HL-60/S4 treated with phorbol 12-myristate 13-acetate at 8.2 ng/mL for 4 days and 3 days (cell line): ENCODE results near the gene PAX8.
"Not testable (repeated sequence)": the region's sequence is repeated elsewhere in the genome, so short reads cannot be mapped to it uniquely, and the experiment has no call there.

Source experiments
- in situ Hi-C: fragments of 300-500 bp; cut with MboI; formaldehyde crosslinking; loops from 2 replicates; pipeline ENCODE4 v1.15.0; 2022; ENCODE audit warnings: low sequenced_read_pairs

Gene PAX8

DNA sequence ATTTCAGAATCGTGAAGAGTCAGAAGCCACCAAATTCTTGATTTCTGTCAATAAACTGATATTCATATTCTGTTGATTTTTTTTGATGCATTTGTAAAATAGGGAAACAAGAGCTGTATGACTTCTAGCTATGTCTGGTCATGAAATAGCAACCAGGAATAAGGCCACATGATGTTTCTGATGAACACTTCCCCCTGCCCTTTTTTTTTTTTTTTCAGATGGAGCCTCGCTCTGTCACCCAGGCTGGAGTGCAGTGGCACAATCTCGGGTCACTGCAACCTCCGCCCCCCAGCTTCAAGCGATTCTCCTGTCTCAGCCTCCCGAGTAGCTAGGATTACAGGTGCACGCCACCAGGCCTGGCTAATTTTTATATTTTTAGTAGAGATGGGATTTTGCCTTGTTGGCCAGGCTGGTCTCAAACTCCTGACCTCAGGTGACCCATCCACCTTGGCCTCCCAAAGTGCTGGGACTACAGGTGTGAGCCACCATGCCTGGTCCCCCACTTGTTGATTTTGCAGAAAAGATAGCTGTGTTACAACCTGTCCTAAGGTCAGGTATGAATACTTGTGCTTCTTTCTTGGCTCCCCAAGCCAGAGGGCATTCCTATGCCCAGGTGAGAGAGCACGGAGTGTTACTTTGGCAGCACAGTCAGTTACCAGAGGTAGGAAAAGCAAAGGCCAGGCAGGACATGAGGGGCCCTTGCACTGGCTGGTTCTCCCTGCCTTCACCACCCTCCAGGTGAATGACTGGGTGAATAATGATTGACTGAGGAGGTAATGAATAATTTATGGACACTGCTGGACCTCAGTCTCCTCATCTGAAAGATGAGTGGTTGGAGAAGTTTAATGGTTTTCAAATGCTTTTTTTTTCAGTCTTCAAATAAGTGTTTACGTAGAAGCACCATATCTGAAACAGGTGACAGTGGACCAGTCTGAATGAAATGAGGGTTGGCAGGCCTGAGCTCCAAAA is 39.6 kb downstream of the PAX8 start:
- in situ Hi-C loops: no loop called here

DNA sequence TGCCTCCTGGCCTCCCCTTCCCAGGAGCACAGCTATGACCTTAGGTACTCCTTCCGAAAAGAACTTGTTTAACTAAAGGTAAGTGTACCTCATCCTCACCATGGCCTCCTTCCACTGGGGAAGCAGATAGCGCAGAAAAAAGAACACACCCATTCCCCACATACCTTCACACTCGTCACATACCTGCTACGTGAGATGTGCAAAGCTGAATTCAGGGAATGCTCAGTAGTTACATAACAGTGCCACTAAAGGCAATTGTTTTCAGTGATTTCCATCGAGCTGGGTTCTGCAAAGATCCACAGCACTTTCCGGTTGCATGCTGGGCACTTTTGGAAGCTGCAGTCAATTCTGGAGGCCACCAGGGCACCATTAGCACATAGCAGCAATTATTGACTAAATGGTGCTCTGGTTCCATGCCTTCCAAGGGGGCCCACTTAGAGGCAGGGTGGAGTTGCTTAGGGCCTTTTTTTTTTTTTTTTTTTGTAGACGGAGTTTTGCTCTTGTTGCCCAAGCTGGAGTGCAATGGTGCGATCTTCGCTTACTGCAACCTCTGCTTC is 41.0 kb downstream of the PAX8 start:
- in situ Hi-C loops: no loop called here

DNA sequence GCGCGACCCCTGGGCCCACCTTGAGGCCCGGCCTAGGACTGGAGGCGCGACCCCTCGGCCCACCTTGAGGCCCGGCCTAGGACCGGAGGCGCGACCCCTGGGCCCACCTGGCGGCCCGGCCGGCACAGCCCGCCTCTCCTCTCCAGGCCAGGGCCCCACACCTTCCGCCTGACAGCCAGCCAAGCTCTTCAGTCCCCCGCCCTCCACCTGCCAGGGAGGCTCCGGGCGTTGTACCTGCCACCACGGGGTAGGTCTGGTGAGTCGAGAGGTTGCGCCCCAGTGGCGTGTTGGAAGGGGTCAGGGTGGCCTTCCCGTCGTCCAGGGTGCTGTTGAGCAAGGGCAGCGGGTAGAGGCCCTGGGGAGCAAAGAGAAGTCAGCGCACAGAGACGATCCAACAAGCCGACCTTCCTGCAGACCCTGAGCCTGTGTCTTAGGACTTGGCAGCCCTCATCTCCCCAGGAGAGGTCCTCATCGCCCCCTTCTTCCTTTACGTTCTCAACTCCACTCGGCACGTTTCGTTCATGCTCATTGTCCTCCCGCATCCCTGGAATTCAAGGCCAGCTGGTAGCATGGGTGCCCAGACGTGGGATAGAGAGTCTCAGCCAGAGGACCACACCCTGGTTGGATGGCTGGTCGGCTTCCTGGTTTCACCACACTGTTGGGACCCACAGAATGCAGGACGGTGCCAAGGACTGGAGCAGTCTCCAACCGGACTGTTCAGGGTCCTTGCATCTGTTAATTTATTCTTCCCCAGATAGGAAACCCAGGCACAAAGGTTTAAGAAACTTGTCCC is 42.2 kb downstream of the PAX8 start:
- in situ Hi-C loops: no loop called here

DNA sequence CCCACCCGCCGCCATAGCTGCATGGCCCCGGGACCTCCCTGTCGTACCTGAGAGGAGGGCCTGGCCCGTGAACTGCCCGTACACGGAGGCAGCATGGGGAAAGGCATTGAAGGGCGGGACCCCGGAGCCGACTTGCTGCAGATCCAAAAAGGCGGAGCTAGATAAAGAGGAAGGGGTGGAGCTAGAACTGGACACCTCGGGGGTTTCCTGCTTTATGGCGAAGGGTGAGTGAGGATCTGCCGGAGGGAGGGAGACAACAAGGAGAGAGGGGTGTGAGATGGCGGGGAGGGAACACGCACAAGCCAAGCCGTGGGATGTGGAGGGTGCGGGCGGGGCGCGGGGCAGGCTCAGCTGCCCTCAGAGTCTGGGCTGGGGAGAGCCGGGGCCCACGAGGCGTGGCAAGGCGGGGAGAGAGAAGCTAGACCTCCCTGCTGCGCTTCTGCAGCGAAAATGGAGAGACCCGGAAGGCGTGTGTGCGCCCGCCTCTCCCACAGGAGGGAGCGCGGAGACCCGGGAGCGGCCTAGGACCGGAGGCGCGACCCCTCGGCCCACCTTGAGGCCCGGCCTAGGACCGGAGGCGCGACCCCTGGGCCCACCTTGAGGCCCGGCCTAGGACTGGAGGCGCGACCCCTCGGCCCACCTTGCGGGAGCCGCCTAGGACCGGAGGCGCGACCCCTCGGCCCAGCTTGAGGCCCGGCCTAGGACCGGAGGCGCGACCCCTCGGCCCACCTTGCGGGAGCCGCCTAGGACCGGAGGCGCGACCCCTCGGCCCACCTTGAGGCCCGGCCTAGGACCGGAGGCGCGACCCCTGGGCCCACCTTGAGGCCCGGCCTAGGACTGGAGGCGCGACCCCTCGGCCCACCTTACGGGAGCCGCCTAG is 43.1 kb downstream of the PAX8 start:
- in situ Hi-C loops: not testable (repeated sequence)

DNA sequence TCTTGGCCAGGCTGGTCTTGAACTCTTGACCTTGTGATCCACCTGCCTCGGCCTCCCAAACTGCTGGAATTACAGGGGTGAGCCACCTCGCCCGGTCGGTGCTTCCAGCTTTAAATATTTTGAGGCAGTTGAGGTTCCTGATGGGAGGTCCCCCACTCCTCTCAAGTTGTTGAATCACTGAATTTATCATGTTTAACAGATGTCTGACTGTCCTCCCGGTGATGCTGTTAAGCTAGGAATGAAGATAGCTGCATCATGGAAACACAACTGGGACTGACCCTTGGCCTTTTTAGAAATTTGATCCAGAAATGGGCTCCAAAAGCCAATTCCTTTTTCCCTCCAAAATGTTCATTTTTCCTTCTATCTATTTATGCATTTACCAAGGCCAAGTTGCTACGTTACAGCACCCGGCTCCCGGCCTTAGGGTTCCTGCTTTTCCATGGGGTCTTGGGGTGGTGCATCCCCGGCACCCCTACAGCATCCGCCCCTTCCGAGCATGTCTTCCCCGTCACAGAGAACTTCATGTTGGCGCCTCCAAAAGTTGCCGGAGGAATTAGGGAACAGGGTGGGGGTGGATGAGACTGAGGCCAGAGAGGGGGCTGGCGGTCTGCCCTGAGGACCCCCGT is 43.9 kb downstream of the PAX8 start:
- in situ Hi-C loops: no loop called here

DNA sequence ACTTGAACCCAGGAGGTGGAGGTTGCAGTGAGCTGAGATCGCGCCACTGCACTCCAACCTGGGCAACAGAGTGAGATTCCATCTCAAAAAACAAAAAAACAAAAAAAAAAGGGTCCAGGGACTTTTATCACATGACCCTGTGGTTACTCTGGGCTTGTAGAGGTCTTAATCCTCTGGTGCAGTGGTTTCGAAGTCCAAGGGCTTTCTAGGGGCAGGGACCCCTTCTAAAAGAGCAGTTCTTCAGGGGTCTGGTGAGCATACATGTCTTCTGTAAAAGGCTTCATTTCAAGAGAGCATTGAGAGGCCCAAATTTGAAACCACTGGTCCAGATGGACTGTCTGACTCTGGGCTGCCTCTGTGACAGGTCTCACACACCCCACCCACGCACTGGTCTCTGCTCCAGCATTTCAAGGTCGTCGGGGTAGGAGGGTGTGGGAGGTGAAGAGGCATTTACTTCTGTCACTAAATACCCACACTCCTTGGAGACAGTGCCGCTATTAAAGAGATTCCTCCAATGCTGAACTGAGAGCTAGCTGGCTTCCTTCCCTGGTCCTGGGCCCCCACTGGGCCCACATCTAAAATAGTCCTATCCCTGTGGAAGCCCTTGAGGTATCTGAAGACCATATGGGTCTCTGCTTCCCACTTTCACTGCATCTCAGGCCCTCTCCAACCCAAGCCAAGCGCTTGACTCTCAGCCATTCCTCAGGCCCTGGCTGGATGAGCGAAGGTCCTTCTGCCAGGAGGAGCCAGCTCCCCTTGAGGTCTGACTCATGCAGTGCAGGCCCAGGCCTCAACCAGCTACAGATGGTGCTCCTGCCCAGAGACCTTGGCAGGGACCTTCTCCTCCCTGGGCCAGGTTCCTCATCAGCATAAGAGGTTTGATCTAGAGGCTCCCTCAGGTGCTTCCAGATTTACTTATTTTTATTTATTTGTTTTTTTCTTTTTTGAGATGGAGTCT is 44.8 kb downstream of the PAX8 start:
- in situ Hi-C loops: no loop called here

DNA sequence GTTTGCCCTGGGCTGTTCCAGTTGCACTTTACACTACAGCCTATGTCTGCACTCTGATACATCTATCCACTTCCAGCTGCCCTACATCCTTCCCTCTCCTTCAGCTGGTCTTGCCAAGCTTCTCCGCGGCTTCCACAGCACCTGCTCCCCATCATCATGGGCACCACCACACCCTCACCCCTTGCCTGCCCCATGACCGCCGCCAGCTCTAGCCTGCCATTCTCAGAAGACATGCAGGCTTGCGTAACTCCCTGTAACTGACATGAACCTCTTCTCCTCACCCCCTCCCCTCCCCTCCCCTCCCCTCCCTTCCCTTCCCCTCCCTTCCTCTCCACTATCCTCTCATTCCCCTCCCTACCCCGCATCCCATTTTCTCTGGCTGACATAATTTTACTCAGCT is 46.0 kb downstream of the PAX8 start:
- in situ Hi-C loops: no loop called here

DNA sequence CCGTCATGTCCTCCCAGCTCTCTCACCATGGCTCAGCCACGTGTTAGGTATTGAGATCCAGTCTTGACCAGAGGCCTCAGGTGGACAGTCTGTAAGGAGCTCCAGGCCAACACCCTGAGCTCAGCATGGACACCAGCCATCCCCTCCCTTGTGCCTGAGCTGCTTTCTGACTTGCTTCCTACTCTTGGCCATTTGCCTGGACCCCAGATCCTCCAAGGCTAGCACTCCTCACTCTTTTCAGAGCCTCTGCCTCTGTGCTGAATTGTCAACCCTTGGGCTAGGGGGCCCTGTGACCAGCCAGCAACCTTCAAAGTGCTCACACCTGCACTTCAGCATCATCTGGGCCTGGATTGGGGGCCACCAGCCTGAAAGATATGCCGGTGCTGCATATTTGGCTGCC is 46.6 kb downstream of the PAX8 start:
- in situ Hi-C loops: no loop called here

DNA sequence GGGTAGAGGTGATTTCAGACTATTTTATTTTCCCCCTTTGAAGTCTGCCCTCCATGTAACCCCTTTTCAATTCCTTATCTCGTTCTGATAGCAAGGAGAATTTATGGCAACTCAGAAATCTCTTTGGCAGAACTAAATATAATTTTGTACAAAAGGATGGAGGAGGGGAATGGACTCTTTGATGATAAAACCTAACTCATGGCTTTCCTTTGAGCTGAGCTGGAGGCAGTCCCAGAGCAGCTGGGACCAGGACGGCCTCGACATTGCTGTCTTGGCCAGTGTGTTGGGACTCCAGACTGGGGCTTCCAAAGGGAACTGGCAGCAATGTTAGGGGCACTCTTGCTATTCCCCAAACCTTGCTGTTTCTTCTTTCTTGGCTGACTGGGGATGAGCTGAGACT is 47.7 kb downstream of the PAX8 start:
- in situ Hi-C loops: no loop called here

DNA sequence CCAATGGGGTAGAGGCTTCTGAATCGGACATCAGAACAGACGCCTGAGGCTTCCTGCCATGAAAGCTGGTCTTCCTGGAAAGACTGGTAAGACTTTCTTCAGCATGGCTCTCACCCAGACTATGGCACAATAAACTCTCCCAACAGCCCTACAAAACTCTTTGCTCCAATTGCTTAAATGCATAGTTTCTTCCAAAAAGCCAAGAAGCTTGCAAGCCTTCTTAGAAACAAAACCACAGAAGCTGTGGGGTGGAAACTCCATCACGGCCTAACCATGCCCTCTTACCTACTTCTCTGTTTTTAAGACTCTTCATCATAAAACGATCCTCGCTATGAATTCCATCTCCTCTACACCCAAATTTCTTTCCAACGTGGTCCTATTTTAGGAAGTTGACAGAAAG is 48.2 kb downstream of the PAX8 start:
- in situ Hi-C loops: no loop called here

DNA sequence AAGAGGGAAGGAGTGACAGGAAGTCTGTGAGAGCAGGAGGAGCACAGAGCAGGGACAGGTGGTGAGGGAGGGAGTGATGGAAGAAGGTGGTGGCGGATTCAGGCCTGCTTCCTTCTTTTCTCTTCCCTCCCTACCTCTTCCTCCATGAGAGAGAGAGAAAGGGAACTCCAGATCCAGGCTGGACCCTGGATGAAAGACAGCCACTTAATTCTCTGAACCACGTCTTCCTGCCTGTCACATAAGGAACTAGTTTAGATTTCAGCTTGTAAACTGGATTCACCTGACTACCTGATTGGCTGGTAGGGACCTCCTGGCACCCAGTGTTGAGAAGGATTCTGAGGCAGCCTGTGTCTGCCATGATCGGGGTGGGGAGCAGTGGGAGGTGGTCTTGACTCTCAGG is 48.9 kb downstream of the PAX8 start:
- in situ Hi-C loops: no loop called here

DNA sequence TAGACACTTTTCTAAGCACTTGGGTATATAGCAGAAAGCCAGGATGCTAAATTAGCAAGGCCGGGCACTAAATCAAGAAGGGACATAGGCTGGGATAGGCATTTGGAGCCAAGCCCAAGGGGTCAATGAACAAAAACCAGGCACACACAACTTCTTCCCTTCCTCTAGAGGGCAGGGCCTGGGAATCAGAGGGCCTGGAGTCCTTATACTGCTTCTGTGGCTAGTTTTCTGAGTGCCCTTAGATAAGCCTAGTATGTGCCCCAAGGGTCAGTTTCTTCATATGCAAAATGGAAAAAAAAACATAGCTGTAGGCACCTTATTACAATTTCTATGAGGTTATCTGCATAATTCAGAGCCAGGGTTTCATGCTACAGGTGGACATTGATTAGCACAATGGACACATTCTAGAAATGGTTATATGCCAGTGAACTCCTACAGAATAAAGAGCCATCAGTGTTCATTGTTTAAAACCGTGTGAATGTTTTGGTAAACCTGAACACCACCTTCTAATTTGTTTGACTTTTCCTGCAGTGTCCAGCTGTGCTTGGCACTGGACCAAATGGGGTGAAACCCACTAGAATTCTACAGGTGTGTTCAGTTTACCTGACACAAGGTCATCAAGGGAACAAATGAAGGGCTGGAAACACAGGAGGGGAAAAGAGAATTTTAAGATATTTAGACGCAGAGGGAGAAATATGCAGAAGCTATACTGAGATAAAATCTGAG is 49.6 kb downstream of the PAX8 start:
- in situ Hi-C loops: no loop called here

DNA sequence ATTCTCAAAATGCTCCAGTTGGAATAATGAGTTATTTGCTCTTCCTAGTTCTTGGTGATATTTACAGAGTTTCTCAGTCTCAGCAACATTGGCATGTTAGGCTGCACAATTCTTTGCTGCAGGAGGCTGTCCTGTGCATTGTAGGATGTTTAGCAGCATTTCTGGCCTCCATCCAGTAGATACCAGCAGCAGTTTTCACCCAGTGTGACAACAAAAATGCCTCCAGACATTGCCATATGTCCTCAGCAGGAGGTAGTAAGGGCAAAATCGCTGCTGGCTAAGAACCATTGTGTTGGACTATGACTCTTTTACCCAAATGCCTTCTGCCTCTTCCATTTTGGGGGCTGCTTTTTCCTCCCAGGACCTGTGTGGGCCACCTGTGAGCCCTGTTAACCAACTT is 50.4 kb downstream of the PAX8 start:
- in situ Hi-C loops: no loop called here

DNA sequence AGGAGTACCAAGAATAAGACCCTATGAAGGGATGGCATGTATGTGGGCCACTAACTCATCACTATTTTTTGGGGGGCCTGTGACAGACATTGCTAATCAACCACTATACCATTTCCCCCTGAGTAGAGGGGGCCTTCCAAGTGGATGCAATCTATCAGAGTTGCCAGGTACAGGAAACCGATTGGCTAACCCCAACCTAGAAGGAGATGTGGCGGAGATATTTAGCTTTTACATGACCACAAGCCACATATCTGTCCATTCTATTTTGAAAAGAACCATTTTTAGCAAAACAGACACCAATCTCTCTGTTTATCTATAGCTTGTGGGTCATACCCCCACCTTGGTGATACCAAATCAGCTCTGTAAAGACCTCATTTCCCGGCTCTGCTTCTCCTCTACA is 51.0 kb downstream of the PAX8 start:
- in situ Hi-C loops: no loop called here

DNA sequence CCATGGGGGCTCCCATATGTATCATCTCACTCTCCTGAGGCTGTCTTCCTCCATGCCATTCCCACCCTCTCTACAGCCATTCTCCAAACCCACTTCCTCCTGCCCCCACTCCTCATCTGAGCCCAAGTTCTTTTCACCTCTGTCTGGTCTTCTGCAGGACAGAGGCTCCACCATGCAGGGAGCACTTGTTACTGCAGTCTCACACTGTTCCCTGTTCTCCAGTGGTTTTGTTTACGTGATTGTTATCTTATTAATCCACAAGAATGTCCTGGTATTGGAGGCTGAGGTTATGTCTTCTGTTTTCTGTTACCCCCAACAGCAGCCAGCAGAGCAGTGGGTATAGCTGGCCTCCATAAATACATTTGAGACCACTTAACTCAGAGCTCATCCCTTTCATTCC is 51.4 kb downstream of the PAX8 start:
- in situ Hi-C loops: no loop called here

DNA sequence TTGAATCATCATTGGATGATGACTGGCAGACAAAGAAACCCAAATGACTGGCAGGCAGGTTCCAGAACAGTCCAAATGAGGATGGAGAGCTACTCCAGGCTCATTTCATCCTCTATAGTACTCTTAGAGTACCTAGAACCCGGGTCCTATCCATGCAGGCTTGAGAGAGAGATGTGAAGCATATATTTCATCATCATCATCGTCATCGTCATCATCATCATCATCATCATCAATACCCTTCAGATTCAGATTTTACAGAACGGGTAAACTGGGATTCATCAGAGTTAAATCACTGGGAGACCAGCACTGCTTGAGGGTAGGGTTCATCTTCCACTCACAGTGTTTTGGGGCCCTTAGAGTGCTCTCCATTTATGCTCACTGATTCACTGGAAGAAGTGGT is 52.3 kb downstream of the PAX8 start:
- in situ Hi-C loops: no loop called here

DNA sequence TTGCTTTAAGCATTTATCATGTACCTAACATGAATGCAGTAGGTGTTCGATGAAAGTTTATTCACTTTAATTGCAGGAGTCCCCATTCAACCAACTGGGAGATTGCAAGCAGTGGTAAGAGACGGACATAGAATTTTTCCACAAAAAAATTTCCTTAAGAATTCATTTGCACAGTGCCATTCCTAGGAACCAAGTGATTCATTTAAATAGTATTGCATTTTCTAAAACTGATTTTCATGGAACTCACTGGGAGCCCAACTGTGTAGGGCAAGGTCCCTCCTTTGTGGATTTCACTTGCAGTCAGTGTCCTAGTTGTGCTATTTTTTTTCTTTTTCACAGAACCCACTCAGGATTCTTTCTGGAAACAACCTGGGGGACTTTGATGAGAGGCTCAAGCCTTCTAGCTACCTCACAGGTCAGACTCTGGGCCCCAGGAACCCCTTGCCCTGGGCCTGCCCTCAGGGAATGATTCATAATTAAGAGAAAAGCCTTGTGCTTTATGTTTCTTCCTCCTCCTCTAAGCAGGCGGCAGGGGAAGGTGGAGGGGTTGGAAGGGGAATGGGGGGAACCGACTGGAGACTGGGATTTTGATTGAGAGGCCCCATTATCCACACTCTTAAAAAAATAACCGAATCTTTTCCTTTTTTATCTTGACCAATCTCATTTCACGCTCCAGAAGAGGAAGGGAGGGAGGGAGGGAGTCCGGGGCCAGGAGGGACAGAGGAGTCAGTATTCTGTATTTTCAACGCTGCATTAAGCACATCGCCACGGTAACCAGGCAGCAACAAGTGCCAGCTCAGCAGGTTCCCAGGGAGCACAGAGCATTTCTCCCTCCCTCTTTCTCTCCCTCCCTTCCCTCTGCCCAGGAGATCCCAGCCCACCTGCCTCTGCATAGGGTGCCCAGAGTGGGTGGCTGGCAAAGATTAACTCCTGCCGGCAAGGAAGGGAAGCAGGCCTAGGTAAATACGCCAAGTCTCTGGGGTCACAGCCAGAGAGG is 53.2 kb downstream of the PAX8 start:
- in situ Hi-C loops: no loop called here
